Trophoblast cell (in vitro differentiated cells and primary cell): ENCODE measurements around the gene FCHSD2.

Experiments used
- DNase-seq, 2 donors: peaks; one replicate each; pipeline ENCODE4 v3.0.0-alpha.2; 2016
- H2AFZ ChIP-seq: 2 replicates; pipeline ENCODE4 v1.6.1; 2013; ENCODE audit warnings: low read length, moderate library complexity, mild to moderate bottlenecking; ENCODE audit not compliant: insufficient read depth, poor library complexity
- H2AK5ac ChIP-seq: 2 replicates; pipeline ENCODE4 v1.6.1; 2013; ENCODE audit warnings: mild to moderate bottlenecking, low read length
- H2BK120ac ChIP-seq: 2 replicates; pipeline ENCODE4 v1.6.1; 2013; ENCODE audit warnings: low read length, mild to moderate bottlenecking, moderate library complexity; ENCODE audit not compliant: insufficient read depth, poor library complexity
- H2BK12ac ChIP-seq: 2 replicates; pipeline ENCODE4 v1.6.1; 2013; ENCODE audit warnings: mild to moderate bottlenecking, low read length, moderate library complexity
- H2BK5ac ChIP-seq: 2 replicates; pipeline ENCODE4 v1.6.1; 2013; ENCODE audit warnings: low read length, low read depth, moderate library complexity, mild to moderate bottlenecking; ENCODE audit not compliant: poor library complexity
- H3K14ac ChIP-seq: 2 replicates; pipeline ENCODE4 v1.6.1; 2013; ENCODE audit warnings: mild to moderate bottlenecking, low read length
- H3K18ac ChIP-seq: 2 replicates; pipeline ENCODE4 v1.6.1; 2013; ENCODE audit warnings: mild to moderate bottlenecking, low read length
- H3K23ac ChIP-seq: 2 replicates; pipeline ENCODE4 v1.6.1; 2013; ENCODE audit warnings: low read length
- H3K27ac ChIP-seq: 2 replicates; pipeline ENCODE4 v1.5.1; 2013; ENCODE audit warnings: low read depth, mild to moderate bottlenecking, inconsistent platforms, low read length, moderate library complexity
- H3K27me3 ChIP-seq: 2 replicates; pipeline ENCODE4 v1.6.1; 2013; ENCODE audit warnings: inconsistent platforms, mild to moderate bottlenecking, low read length, moderate library complexity; ENCODE audit not compliant: insufficient read depth
- H3K36me3 ChIP-seq, 2 experiments: 1 replicate in 1 of 2; 2 replicates in 1 of 2; pipeline ENCODE4 v1.6.1; 2013; ENCODE audit warnings: low read length in 2 of 2, mild to moderate bottlenecking in 2 of 2, moderate library complexity in 1 of 2; ENCODE audit not compliant: insufficient read depth in 2 of 2, control insufficient read depth in 1 of 2
- H3K4ac ChIP-seq: 2 replicates; pipeline ENCODE4 v1.6.1; 2013; ENCODE audit warnings: low read depth, mild to moderate bottlenecking, low read length, moderate library complexity
- H3K4me1 ChIP-seq, 2 experiments: 1 replicate in 1 of 2; 2 replicates in 1 of 2; pipeline ENCODE4 v1.6.1; 2013; ENCODE audit warnings: low read length in 2 of 2, mild to moderate bottlenecking in 2 of 2, moderate library complexity in 1 of 2; ENCODE audit not compliant: insufficient read depth in 2 of 2, control insufficient read depth in 1 of 2
- H3K4me2 ChIP-seq: 2 replicates; pipeline ENCODE4 v1.6.1; 2013; ENCODE audit warnings: inconsistent platforms, mild to moderate bottlenecking, low read length, moderate library complexity
- H3K4me3 ChIP-seq: 2 replicates; pipeline ENCODE4 v1.5.1; 2013; ENCODE audit warnings: mild to moderate bottlenecking, low read depth, low read length, inconsistent platforms
- H3K79me1 ChIP-seq: one replicate; pipeline ENCODE4 v1.6.1; 2013; ENCODE audit warnings: low read length
- H3K79me2 ChIP-seq: 2 replicates; pipeline ENCODE4 v1.6.1; 2013; ENCODE audit warnings: low read length, mild to moderate bottlenecking; ENCODE audit not compliant: control insufficient read depth, insufficient read depth, poor library complexity
- H3K9ac ChIP-seq: 2 replicates; pipeline ENCODE4 v1.6.1; 2013; ENCODE audit warnings: mild to moderate bottlenecking, low read length
- H3K9me3 ChIP-seq: 2 replicates; pipeline ENCODE4 v1.6.1; 2013; ENCODE audit warnings: low read depth, mild to moderate bottlenecking, control low read depth, inconsistent platforms, low read length; ENCODE audit not compliant: insufficient read depth
- H4K12ac ChIP-seq: 2 replicates; pipeline ENCODE4 v1.6.1; 2013; ENCODE audit warnings: low read depth, mild to moderate bottlenecking, low read length, moderate library complexity
- H4K8ac ChIP-seq: 2 replicates; pipeline ENCODE4 v1.6.1; 2013; ENCODE audit warnings: low read depth, mild to moderate bottlenecking, low read length, moderate library complexity
- H4K91ac ChIP-seq: one replicate; pipeline ENCODE4 v1.6.1; 2013; ENCODE audit warnings: low read depth, mild to moderate bottlenecking, low read length, moderate library complexity
- WGBS: extraction: QIAGEN DNeasy Blood & Tissue Kit; methylation state at CpG from one replicate; pipeline ENCODE4 v1.1.7; 2013; ENCODE audit warnings: missing lambda C conversion rate; ENCODE audit not compliant: insufficient read length, insufficient coverage; ENCODE audit errors: extremely low coverage; 5-methylcytosine and 5-hydroxymethylcytosine counted together

The FCHSD2 gene

DNA sequence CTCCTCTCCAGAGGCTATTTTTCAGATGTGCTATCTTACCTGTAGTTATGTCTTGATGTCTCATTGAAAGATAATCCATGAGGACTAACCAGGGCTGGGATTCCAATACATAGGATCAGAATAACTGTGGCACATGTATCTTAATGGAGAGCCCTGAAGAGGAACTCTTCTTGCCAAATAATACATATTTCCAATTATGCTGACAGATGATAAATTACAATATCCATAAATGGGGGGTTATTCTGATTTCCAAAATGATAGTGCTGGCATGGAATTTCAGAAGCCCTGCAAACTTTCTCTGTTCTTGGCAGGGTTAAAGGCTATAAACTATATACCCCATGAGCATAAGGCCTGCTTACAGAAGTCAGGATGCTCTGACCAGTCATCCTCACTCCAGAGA is 173.7 kb downstream of the FCHSD2 start:
- Histone ChIP-seq H2BK5ac (no peak overlapping the region), H3K79me2 (no peaks in the 10 kb centered on the region), H3K4me3 (no peak overlapping the region), H4K12ac (no peak overlapping the region), H3K79me1 (no peaks in the 10 kb centered on the region), H2BK12ac (no peak overlapping the region), H3K27me3 (no peaks in the 10 kb centered on the region), H4K8ac (no peak overlapping the region), H3K4me2 (no peak overlapping the region), H2BK120ac (no peak overlapping the region), H3K23ac (no peak overlapping the region), H3K27ac (no peak overlapping the region), H3K36me3 (no peaks in the 10 kb centered on the region), H3K4ac (no peak overlapping the region), H2AFZ (no peak overlapping the region), H3K4me1 (no peaks in the 10 kb centered on the region), H3K9ac (no peak overlapping the region), H3K18ac (no peak overlapping the region), H3K9me3 (no peaks in the 10 kb centered on the region), H2AK5ac (no peak overlapping the region), H4K91ac (no peak overlapping the region), H3K14ac (no peak overlapping the region)
- DNase-seq: no peak

DNA sequence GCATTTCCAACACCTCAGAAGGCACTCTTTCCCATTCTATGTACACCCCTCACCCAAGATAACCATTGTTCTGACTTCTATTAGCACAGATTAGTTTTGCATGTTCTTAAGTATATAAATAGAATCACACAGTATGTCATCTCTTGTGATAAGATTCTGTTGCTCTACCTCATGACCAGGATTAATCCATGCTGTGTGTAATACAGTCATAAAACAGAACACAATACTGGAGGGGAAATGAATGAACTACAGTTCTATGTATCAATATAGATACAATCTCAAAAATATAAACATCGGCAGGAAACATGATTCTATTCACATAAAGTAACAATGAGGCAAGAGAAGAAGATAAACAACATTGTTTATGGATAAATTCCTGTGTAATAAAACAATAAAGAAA is 176.4 kb downstream of the FCHSD2 start:
- Histone ChIP-seq H3K4me3 (no peak overlapping the region), H3K27ac (no peak overlapping the region), H3K27me3 (no peaks in the 10 kb centered on the region), H3K4ac (no peak overlapping the region), H3K36me3 (no peaks in the 10 kb centered on the region), H4K8ac (no peak overlapping the region), H3K79me1 (no peaks in the 10 kb centered on the region), H4K91ac (no peak overlapping the region), H3K18ac (no peak overlapping the region), H2BK120ac (no peak overlapping the region), H3K4me1 (no peaks in the 10 kb centered on the region), H2AFZ (no peak overlapping the region), H3K23ac (no peak overlapping the region), H3K14ac (no peak overlapping the region), H3K9me3 (no peaks in the 10 kb centered on the region), H3K79me2 (no peaks in the 10 kb centered on the region), H3K9ac (no peak overlapping the region), H3K4me2 (no peak overlapping the region), H2AK5ac (no peak overlapping the region), H2BK12ac (no peak overlapping the region), H2BK5ac (no peak overlapping the region), H4K12ac (no peak overlapping the region)
- WGBS: no CpG with 5 or more reads among the region's 1 CpG
- DNase-seq: no peak

DNA sequence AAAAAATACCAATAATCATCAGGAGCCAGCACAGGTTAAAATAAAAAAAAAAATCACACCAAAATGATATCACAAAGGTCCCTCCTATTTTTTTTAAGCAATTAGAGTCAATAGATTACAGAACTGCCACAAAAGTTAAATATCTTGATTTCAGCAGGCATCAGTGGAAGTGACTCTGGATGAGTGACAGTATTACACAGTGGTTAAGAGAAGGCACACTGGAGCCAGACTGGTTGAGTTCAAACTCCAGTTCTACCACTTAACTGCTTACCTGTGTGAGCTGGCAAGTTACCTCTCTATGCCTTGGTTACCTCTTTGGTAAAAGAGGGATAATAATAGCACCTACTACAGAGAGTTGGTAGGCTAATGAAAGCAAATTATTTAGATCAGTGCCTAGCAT is 179.4 kb downstream of the FCHSD2 start:
- Histone ChIP-seq H3K18ac (no peak overlapping the region), H3K36me3 (no peaks in the 10 kb centered on the region), H3K27ac (no peak overlapping the region), H3K27me3 (no peaks in the 10 kb centered on the region), H3K4me1 (no peaks in the 10 kb centered on the region), H2BK12ac (no peak overlapping the region), H3K4me3 (no peak overlapping the region), H4K12ac (no peak overlapping the region), H3K14ac (no peak overlapping the region), H3K79me2 (no peaks in the 10 kb centered on the region), H4K8ac (no peak overlapping the region), H3K9me3 (no peaks in the 10 kb centered on the region), H2BK5ac (no peak overlapping the region), H2AFZ (no peak overlapping the region), H2AK5ac (no peak overlapping the region), H3K23ac (no peak overlapping the region), H3K4me2 (no peak overlapping the region), H3K79me1 (no peaks in the 10 kb centered on the region), H2BK120ac (no peak overlapping the region), H3K4ac (no peak overlapping the region), H4K91ac (no peak overlapping the region), H3K9ac (no peak overlapping the region)
- no peak for DNase-seq

DNA sequence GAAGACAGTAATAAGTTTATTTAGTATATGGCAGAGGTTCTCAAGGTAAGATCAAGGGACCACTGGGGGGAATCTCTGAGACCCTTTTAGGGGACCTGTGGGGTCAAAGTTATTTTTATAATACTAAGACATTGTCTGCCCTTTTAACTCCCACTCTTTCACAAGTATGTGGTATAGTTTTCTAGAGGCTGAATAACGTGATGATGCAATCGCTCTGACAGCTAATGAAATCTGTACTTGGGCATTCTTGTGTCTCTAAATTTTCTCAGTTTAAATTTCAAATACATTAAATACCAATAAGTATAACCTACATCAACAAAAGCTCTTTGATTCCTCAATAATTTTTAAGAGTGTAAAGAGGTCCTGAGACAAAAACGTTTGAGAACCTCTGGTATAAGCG is 180.0 kb downstream of the FCHSD2 start:
- H3K36me3 ChIP-seq: no peaks in the 10 kb centered on the region
- no peak overlapping the region for H2BK12ac ChIP-seq
- H4K12ac ChIP-seq: no peak overlapping the region
- no peak overlapping the region for H3K18ac ChIP-seq
- H4K91ac ChIP-seq: no peak overlapping the region
- H2AFZ ChIP-seq: no peak overlapping the region
- no peak overlapping the region for H3K27ac ChIP-seq
- no peak overlapping the region for H2AK5ac ChIP-seq
- H3K4me3 ChIP-seq: no peak overlapping the region
- no peak overlapping the region for H3K23ac ChIP-seq
- no peak overlapping the region for H3K14ac ChIP-seq
- H3K27me3 ChIP-seq: no peaks in the 10 kb centered on the region
- no peak overlapping the region for H3K4me2 ChIP-seq
- no peaks in the 10 kb centered on the region for H3K79me2 ChIP-seq
- DNase-seq: no peak
- no peaks in the 10 kb centered on the region for H3K4me1 ChIP-seq
- no peak overlapping the region for H2BK120ac ChIP-seq
- H2BK5ac ChIP-seq: no peak overlapping the region
- no peak overlapping the region for H4K8ac ChIP-seq
- H3K9ac ChIP-seq: no peak overlapping the region
- no peaks in the 10 kb centered on the region for H3K9me3 ChIP-seq
- H3K79me1 ChIP-seq: no peaks in the 10 kb centered on the region
- H3K4ac ChIP-seq: no peak overlapping the region
- WGBS: no CpG with 5 or more reads among the region's 4 CpGs
